LNCAP (cell line): ENCODE results near the gene UGT1A5.

Experiments
- TF ChIP-seq, protein P1 (sequence below): fragments of 450-650 bp; IDR thresholded peaks from 2 replicates; pipeline ENCODE4 v1.5.1; 2017; ENCODE audit warnings: mild to moderate bottlenecking

The UGT1A5 gene

DNA sequence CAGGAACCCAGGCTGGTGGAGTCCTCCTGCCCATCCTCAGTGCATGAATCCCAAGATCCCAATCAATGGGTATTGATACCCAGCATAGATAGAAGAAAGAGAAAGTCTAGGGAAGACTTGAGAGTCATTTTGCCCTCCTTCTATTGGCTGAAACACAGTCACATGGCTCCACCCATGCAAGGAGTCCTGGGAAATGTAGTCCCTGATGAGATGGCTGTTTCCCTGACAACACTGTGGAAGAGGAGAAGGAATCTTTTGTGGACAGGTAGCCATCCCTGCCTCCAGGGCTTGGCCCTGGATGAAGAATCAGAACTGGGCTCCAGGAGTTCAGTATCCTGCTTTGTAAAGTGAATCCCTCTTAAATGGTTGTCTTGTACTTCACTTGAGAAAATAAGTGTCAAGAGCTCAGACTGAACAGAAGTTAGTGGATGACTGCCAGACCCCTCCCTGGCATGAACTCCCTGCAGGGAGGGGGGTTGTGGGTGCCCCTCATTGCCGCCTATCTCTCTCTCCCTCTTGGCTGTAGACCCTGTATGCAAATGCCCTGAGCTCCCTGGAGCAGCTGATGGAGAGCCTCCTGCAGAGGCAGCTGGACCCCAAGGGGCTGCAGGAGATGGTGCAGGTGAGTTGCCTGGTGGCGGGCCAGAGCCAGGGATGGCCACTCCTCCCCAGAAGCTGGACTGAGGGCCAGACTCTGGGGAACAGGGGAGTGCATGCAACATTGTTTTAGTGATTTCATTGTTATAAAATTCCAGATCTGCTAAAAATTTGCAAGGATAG, 101.5 kb downstream of the UGT1A5 start:
- TF ChIP-seq, protein P1, sequence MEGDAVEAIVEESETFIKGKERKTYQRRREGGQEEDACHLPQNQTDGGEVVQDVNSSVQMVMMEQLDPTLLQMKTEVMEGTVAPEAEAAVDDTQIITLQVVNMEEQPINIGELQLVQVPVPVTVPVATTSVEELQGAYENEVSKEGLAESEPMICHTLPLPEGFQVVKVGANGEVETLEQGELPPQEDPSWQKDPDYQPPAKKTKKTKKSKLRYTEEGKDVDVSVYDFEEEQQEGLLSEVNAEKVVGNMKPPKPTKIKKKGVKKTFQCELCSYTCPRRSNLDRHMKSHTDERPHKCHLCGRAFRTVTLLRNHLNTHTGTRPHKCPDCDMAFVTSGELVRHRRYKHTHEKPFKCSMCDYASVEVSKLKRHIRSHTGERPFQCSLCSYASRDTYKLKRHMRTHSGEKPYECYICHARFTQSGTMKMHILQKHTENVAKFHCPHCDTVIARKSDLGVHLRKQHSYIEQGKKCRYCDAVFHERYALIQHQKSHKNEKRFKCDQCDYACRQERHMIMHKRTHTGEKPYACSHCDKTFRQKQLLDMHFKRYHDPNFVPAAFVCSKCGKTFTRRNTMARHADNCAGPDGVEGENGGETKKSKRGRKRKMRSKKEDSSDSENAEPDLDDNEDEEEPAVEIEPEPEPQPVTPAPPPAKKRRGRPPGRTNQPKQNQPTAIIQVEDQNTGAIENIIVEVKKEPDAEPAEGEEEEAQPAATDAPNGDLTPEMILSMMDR, result no peak

DNA sequence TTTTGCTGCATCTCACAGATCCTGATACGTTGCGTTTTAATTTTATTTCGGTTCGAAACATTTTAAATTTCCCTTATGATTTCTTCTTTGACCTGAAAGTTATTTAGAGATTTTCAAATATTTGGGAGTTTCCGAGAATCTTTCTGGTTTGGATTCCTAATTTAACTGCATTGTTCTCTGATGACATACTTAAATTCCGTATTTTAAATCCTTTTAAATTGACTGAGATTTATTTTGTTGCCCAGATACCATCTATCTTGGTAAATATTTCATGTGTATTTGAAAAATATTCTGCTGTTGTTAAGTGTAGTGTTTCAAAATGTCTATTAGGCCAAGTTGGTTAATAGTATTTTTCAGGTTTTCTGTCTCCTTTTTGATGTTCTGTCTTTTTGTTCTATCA, 103.2 kb downstream of the UGT1A5 start:
- TF ChIP-seq, protein P1, result no peak

DNA sequence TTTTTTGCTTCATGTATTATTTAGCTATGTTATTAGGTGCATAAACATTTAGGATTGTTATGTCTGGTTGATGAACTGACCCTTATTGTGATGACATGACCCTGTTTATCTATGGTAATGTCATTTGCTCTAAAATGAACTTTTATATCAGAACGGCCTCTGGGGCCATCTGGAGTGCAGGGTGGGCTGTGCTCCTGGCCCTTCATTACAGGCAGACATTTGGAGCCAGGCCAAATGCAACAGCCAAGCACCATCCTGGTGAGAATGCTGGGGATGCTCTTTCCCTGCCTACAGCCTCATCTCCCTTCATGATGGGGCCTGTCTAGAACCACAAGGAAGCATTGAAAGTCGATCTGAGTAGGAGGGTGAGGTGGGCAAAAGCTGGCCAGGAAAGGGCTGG, 103.6 kb downstream of the UGT1A5 start:
- TF ChIP-seq, protein P1, result no peak

DNA sequence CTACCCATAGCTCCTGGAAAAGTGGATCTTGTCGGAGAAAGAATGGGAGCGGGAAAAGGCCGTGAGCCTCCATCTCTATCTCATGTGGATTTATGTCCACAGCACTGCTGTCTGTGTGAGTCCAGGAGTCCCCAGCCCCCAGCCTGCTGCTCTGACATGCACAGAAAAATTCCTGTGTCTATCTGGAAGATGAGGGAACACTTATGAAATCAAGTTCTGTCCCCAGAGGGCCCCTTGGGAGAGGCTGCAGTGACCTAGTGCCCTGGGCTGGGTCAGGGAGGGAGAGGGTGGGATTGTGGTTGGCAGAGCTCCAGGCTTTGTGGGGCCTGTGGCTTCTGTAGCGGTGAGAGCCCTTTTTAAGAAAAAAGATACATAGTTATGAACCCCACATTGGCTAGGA, 104.1 kb downstream of the UGT1A5 start:
- TF ChIP-seq, protein P1, result no peak

DNA sequence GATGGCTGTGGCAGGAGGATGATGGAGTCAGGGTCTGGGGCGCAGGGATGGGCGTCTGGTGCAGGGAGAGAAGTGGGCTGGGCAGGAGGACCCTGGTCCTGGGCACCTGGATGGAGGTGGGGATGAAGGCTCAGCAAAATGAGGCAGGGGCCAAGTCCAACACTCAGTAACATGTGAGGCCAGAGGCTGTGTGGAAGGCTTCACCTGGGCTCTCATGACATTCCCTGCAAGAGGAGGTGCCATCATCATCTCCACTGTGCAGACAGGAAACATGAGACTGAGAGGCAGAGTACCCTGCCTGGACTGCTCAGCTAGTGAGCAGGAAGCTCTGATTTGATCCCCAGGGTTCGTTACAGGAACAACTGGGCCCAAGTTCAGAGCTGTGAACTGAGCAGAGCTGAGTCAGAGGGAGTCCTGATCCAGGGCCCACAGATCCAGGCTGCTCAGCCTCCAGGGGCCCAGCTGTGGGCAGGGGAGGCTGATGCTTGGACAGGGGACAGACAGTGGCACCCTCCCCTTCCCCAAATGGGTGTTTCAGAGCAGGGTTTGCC, 104.7 kb downstream of the UGT1A5 start:
- TF ChIP-seq, protein P1, result no peak

DNA sequence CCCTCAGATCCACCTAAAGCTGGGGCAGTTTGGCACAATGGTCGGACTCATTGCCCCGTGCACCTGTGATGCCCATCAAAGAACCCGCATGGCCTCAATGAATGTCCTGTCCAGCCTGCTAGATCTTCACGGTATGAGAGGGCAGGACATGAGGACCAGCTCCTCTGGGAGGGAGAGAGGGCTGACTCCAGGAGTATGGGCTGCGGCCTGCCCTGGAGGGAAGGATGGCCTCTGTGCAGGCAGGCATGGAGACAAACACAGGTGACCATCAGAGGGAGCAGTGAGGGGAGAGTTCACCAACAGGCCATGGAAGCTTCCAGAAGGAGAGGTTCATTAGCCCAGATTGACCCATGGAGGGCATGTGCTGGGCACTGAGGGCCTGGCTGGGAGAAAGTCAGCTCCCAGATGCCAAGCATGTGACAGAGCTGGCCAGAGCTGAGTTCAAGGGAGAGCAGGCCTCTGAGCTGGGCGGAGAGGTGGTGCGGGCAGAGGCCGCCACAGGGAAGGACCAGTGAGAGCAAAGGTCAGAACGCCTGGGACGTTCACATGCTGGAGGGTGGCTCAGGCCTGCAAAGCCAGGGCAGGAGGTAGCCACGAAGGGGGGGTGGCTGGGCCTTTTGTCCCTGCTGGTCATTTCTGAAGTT, 105.4 kb downstream of the UGT1A5 start:
- TF ChIP-seq, protein P1, result no peak

DNA sequence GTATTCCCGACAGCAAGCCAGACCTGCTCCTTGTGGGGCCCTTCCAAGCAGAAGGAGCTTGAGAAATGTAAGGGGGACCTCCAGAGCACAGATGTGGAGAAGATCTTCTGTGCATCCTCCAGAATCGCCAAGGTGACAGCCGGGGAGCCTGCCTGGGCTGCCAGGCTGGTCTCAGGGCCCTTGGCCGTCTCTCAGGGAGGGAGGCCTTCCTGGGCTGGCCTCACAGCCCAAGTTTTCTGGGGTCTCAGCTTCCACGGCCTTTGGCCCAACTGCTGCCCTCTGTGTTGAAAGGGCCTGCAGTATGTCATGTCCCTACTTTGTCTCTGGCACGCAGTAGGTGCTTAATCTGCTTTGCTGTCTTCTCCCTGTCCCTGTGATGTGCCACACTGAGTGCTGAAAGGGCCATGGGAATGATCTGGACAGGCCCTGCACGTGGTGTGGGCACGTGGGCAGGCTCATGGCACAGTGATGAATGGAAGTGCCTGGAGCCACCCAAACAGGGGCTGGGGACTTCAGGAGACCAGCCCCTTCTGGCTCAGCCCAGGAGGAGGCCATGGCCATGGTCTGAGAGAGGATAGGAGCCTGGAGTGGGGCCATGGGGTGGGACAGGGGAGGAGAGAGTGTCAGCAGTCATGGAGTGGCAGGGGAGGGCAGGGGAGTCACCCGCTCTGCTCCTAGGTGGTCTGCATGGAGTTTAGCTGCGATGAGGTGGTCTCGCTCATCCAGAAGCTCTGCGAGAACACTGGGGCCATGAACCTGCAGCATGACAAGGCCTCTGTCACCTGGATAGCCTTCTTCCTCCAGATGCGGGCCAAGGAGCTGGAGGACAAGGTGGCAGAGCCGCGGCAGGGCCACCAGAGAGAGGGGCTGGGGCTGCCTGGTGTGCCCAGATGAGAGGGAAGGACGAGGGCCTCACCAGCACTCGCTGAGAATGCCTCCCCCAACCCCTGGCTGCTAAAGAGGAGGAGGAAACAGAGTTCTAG, 106.2 kb downstream of the UGT1A5 start:
- TF ChIP-seq, protein P1, result no peak
